GM12878 (cell line): ENCODE results near the gene SYNGR4. TPM values are rescaled to one million over a fixed set of nuclear protein-coding genes. Genes with fewer than 3 reads are reported as not detected.
A peak's percentile ranks its signal among the peaks of the same experiment; 100 is the strongest.

ENCODE experiments used
- ATF7 ChIP-seq: fragments of 450-650 bp; IDR thresholded peaks from 2 replicates; pipeline ENCODE4 v1.6.1; 2016; ENCODE audit warnings: low read depth, mild to moderate bottlenecking
- CBX3 ChIP-seq: fragments of 200-600 bp; sonication (generic); IDR thresholded peaks from 2 replicates; pipeline ENCODE4 v1.6.1; 2016; ENCODE audit warnings: low read depth, borderline replicate concordance
- CREB1 ChIP-seq: IDR thresholded peaks from 2 replicates; pipeline ENCODE4 v1.6.1; 2012; ENCODE audit warnings: low read depth, mild to moderate bottlenecking, inconsistent platforms
- CTCF ChIP-seq, 3 experiments: IDR thresholded peaks in 2 of 3; conservative IDR thresholded peaks in 1 of 3; 2 replicates each; pipeline ENCODE4 v1.5.1; 2011; ENCODE audit warnings: low read depth in 3 of 3, low read length in 3 of 3, mild to moderate bottlenecking in 3 of 3, control low read depth in 2 of 3, moderate library complexity in 2 of 3, inconsistent platforms in 1 of 3, mixed read lengths in 1 of 3; ENCODE audit not compliant: control insufficient read depth in 2 of 3, insufficient read depth in 1 of 3; ENCODE audit errors: extremely low read depth in 1 of 3
- EGR1 ChIP-seq, 2 experiments: IDR thresholded peaks; 1 replicate in 1 of 2; 2 replicates in 1 of 2; pipeline ENCODE4 v1.6.1; 2011 to 2012; ENCODE audit warnings: low read depth in 2 of 2, low read length in 2 of 2, borderline replicate concordance in 1 of 2, mild to moderate bottlenecking in 1 of 2, moderate library complexity in 1 of 2
- EP300 ChIP-seq, 2 experiments: fragments of 150-350 bp in 1 of 2; IDR thresholded peaks; 2 replicates each; pipeline ENCODE4 v1.6.1; 2011 to 2012; ENCODE audit warnings: low read depth in 2 of 2, low read length in 2 of 2, borderline replicate concordance in 1 of 2, improper control_type of control experiment in 1 of 2, inconsistent platforms in 1 of 2; ENCODE audit not compliant: control insufficient read depth in 1 of 2
- IKZF2 ChIP-seq, 2 experiments: fragments of 450-650 bp; IDR thresholded peaks; 2 replicates each; pipeline ENCODE4 v1.6.1; 2017; ENCODE audit warnings: mild to moderate bottlenecking in 2 of 2, moderate library complexity in 2 of 2
- KAT2A ChIP-seq: conservative IDR thresholded peaks from 2 replicates; pipeline ENCODE4 v1.6.1; 2011; ENCODE audit warnings: low read depth, low read length; ENCODE audit not compliant: control insufficient read depth
- LARP7 ChIP-seq: fragments of 450-650 bp; IDR thresholded peaks from 2 replicates; pipeline ENCODE4 v1.6.1; 2017; ENCODE audit warnings: mild to moderate bottlenecking
- MLLT1 ChIP-seq: fragments of 450-650 bp; IDR thresholded peaks from 2 replicates; pipeline ENCODE4 v1.6.1; 2016; ENCODE audit warnings: mild to moderate bottlenecking
- POU2F2 ChIP-seq: IDR thresholded peaks from 3 replicates; pipeline ENCODE4 v1.6.1; 2011; ENCODE audit warnings: low read depth, mild to moderate bottlenecking, low read length, borderline replicate concordance
- PRDM15 ChIP-seq: fragments of 450-650 bp; formaldehyde crosslinking; IDR thresholded peaks from 2 replicates; pipeline ENCODE4 v1.4.0; 2020; ENCODE audit warnings: mild to moderate bottlenecking, moderate library complexity
- SIX5 ChIP-seq: IDR thresholded peaks from 2 replicates; pipeline ENCODE4 v1.6.1; 2011; ENCODE audit warnings: mild to moderate bottlenecking, low read depth, low read length, moderate library complexity; ENCODE audit not compliant: severe bottlenecking
- SMAD5 ChIP-seq: IDR thresholded peaks from 2 replicates; pipeline ENCODE4 v1.6.1; 2016; ENCODE audit warnings: antibody characterized with exemption, low read depth
- SUZ12 ChIP-seq: fragments of 200-600 bp; sonication (generic); IDR thresholded peaks from one replicate; pipeline ENCODE4 v1.6.1; 2018; ENCODE audit warnings: antibody characterized with exemption, mild to moderate bottlenecking; ENCODE audit not compliant: unreplicated experiment
- TCF12 ChIP-seq: IDR thresholded peaks from 2 replicates; pipeline ENCODE4 v1.6.1; 2011; ENCODE audit warnings: low read depth, mild to moderate bottlenecking, low read length
- YBX1 ChIP-seq: fragments of 450-650 bp; IDR thresholded peaks from 2 replicates; pipeline ENCODE4 v1.6.1; 2016; ENCODE audit warnings: antibody characterized with exemption
- ZBTB4 ChIP-seq: fragments of 450-650 bp; formaldehyde crosslinking; IDR thresholded peaks from 2 replicates; pipeline ENCODE4 v1.4.0; 2022; ENCODE audit warnings: mild to moderate bottlenecking, moderate library complexity
- ZNF274 ChIP-seq: IDR thresholded peaks from one replicate; pipeline ENCODE4 v1.8.0; 2011; ENCODE audit not compliant: insufficient read length, insufficient read depth
- polyA plus RNA-seq, 11 experiments: library from polyadenylated mRNA; depleted of rRNA in 4 of 11; unstranded in 6 of 11; stranded (reverse) in 5 of 11; fragments of >200 nt; fragmentation: Nextera tagmentation in 4 of 11; fragmentation: Illumina TruSeq in 1 of 11; extraction: Ambion mirVana in 4 of 11; extraction: Trizol in 1 of 11; gene quantifications; 1 replicate in 1 of 11; 2 replicates in 10 of 11; pipeline versions ENCODE4 v1.2.1 to v1.2.3, GENCODE V29; 2011 to 2016; ENCODE audit warnings: inconsistent platforms in 2 of 11, missing spikeins in 2 of 11, low read depth in 1 of 11
- total RNA-seq, 4 experiments: library from RNA; depleted of rRNA in 3 of 4; stranded (reverse); fragments of >200 nt in 3 of 4; fragmentation: Illumina TruSeq in 1 of 4; extraction: Trizol in 1 of 4; gene quantifications; 2 replicates each; pipeline versions ENCODE4 v1.2.1 to v1.2.3, GENCODE V29; 2013 to 2021

Gene SYNGR4
- total and polyA plus RNA-seq, 10 of the 15 experiments (the other 5 are each of a cell fraction or from before 2014, with no cell fraction given), result 0.08 to 0.72 (median 0.17) TPM; not detected in 6

- TF ChIP-seq CTCF (IDR thresholded peaks at IDR 0.05 in 2 of 3, conservative IDR thresholded peaks at IDR 0.05 in 1 of 3; ENCODE audit: control insufficient read depth in 2 of 3, extremely low read depth in 1 of 3, insufficient read depth in 1 of 3, low read depth in 3 of 3, low read length in 3 of 3) (no peak), CREB1 (peak; percentile 74), POU2F2 (0 out of 3 replicates have a peak, but pooled peaks have one; percentile 19), ATF7 (peak; percentile 85), SUZ12 (no peak), MLLT1 (0 out of 2 replicates have a peak, but pooled peaks have one; percentile 3), TCF12 (no peak), LARP7 (no peak), YBX1 (no peak), IKZF2 (IDR thresholded peaks at IDR 0.05) (no peak), SIX5 (peak; percentile 28), ZNF274 (no peak), ZBTB4 (CRISPR knock-in tag) (no peak), KAT2A (no peak), EP300 (IDR thresholded peaks at IDR 0.05; ENCODE audit: borderline replicate concordance in 1 of 2, control insufficient read depth in 1 of 2, low read depth in 2 of 2, low read length in 2 of 2) (peak in 1 of 2 experiments; percentile 33; a peak in 1 of 4 replicates), PRDM15 (CRISPR knock-in tag) (no peak), CBX3 (no peak), EGR1 (IDR thresholded peaks at IDR 0.05; ENCODE audit: borderline replicate concordance in 1 of 2, low read depth in 2 of 2, low read length in 2 of 2) (peak in 1 of 2 experiments; percentile 70; a peak in 1 of 3 replicates), SMAD5 (0 out of 2 replicates have a peak, but pooled peaks have one; percentile 30)
Observed at GRCh38 chr19:48363810-48364597, at the start of gene SYNGR4, which contains the start of gene TMEM143 (continued).
